Transverse colon (tissue), 4 donors: ENCODE measurements around the gene SH3RF1.

Experiments used
- CTCF ChIP-seq, 5 experiments: fragments of 200-600 bp in 3 of 5; fragments of 450-650 bp in 2 of 5; sonication (generic) in 3 of 5; IDR thresholded peaks; 1 replicate in 2 of 5; 2 replicates in 3 of 5; pipeline ENCODE4 v1.5.1; 2016 to 2017; ENCODE audit warnings: antibody characterized with exemption in 5 of 5, inconsistent platforms in 3 of 5, mild to moderate bottlenecking in 2 of 5, moderate library complexity in 1 of 5
- POLR2A ChIP-seq: fragments of 450-650 bp; IDR thresholded peaks from one replicate; pipeline ENCODE4 v1.6.1; 2016; ENCODE audit warnings: antibody characterized with exemption, mild to moderate bottlenecking, moderate library complexity
- POLR2AphosphoS5 ChIP-seq, 3 donors: sonication (generic); formaldehyde crosslinking; IDR thresholded peaks; one replicate each; pipeline ENCODE4 v1.6.1; 2016; ENCODE audit warnings: antibody characterized with exemption in 3 of 3

DNA sequence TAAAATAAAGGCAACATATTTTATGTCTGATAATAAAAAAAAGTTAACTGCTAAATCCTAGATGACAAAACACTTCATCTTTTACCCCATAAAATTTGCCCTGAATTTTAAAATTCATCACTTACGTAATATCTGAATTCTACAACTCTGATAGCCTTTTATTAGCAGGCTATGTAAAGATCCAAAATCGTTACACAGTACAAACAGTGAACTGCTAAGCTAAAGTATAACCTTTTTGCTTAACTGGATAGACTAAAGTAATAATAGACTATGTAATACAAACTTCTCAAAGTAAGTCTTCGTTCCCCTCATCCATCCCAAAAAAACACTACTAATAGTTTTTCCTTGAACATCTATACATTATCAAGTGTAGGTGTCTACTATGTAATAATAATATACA is 49.1 kb downstream of the SH3RF1 start:
- no peak for TF ChIP-seq POLR2A
- no peak for TF ChIP-seq CTCF (IDR thresholded peaks at IDR 0.05)
- TF ChIP-seq POLR2AphosphoS5 (IDR thresholded peaks at IDR 0.05): no peak
